ENCODE measurements around the gene LHX1. TPM values are rescaled to one million over a fixed set of nuclear protein-coding genes. Genes with fewer than 3 reads are reported as not detected.

LHX1 gene
- total RNA-seq, 1 donor = not detected

DNA sequence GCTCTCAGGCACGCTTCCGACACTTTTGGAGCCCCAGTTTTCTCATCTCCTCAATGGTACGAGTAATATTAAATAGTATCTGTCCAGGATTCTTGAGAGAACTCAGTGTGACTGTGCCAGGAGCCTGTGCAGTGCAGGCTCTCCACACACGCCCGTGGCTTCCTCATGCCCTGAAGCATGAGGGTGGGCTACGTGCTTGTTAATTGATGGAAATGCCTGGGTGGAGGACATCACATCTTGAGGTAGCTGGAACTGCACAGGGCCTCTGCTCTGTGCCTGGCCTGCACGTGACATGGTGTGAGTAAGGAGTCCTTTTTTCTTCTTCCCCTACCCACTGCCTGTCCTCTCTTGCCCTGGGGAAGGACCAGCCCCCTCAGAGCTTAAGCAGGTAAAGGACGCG, 43.1 kb upstream of the LHX1 start:
- no peak for DNase-seq (ENCODE audit: low read depth)
- TF ChIP-seq CTCF (IDR thresholded peaks at IDR 0.05; ENCODE audit: insufficient read depth, low read length) = no peak

DNA sequence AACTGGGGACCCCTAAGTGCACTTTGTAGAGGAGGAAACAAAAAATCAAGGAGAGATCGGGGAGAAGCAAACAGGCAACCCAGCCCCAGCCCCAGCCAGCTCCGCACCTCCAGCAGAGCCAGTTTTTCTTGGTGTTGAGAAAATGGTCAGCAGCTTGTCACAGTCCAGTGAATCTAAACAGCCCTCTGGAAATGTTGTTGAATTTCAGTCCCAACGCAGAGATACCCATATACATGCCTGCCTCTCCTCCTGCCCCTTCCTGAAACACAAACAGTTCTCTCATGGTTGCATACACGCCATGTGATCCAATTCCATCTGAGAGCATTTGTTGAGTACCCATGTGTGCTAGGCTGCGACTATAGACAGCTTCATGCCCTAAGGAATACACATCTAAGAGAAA, 42.4 kb upstream of the LHX1 start:
- no peak overlapping the region for H3K4me3 ChIP-seq (ENCODE audit: low read depth, low read length)
- DNase-seq (ENCODE audit: low read depth) = no peak
- no peak for TF ChIP-seq CTCF (IDR thresholded peaks at IDR 0.05; ENCODE audit: insufficient read depth, low read length)

More for the DNA sequence above, 43.1 kb upstream of the LHX1 start:
- H3K4me3 ChIP-seq (ENCODE audit: low read depth, low read length) = no peak overlapping the region

GRCh38 chr17:36899250-36900159, 37.8 kb upstream of the LHX1 start:
- H3K4me3 ChIP-seq (ENCODE audit: low read depth, low read length) = no peak overlapping the region
- no peak for DNase-seq (ENCODE audit: low read depth)
- TF ChIP-seq CTCF (IDR thresholded peaks at IDR 0.05; ENCODE audit: insufficient read depth, low read length) = no peak

GRCh38 chr17:36900160-36900512, 37.1 kb upstream of the LHX1 start:
- H3K4me3 ChIP-seq (ENCODE audit: low read depth, low read length) = no peak overlapping the region
- no peak for TF ChIP-seq CTCF (IDR thresholded peaks at IDR 0.05; ENCODE audit: insufficient read depth, low read length)
- no peak for DNase-seq (ENCODE audit: low read depth)

GRCh38 chr17:36901506-36901905, 35.8 kb upstream of the LHX1 start:
- no peak overlapping the region for H3K4me3 ChIP-seq (ENCODE audit: low read depth, low read length)
- DNase-seq (ENCODE audit: low read depth) = peak; percentile 30
- TF ChIP-seq CTCF (IDR thresholded peaks at IDR 0.05; ENCODE audit: insufficient read depth, low read length) = no peak

DNA sequence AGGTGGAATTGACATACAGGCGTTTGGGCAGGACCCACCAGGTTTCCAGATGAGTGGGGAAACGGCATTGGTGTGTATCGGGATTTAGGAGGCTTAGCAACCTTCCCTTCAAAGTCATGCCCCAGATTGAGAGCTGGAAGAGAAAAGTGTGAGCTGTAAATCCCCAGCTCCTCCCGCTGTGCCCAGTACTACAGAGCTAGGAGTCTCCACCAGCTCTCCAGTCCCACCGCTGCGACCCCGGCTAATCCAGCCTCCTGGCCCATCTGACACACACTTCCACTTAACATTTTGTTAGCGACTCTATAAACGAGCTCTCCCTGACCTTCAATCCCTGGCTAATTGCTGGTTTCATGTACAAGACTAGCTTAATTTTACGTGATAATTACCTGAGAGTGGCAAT, 29.9 kb upstream of the LHX1 start:
- H3K4me3 ChIP-seq (ENCODE audit: low read depth, low read length) = no peak overlapping the region
- TF ChIP-seq CTCF (IDR thresholded peaks at IDR 0.05; ENCODE audit: insufficient read depth, low read length) = no peak
- DNase-seq (ENCODE audit: low read depth) = no peak

Data from fibroblast of the aortic adventitia (primary cell).